ENCODE data around the gene CLDN14. TPM values are rescaled to one million over a fixed set of nuclear protein-coding genes. Genes with fewer than 3 reads are reported as not detected.

Gene CLDN14
- total RNA-seq, 1 experiment from 2014 or later = not detected

DNA sequence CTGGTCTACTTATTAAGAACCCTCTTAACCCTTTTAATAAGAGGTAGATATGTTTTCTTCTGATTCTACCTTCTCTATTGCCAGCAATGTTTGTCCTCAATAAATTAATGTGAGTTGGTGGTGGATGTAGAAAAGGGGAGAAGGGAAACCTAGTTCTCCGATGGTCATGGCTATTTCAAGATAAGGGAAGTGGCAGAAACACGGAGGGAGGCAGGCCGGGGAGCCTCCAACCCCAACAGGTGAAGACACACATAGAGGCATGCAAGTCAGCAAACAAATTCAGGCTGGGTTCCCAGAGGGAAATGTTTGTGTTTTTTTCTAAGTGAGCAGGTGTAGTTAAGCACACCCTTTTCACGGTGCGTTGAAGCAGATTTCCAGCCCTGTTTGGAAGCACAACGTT lies 31.0 kb upstream of the CLDN14 start:
- CTCF ChIA-PET = no interaction called here
- Mint-ChIP-seq H3K36me3 (ENCODE audit: insufficient read depth, unreplicated experiment) (no peaks in the 10 kb centered on the region), H3K27ac (ENCODE audit: low read depth, unreplicated experiment) (no peak overlapping the region), H3K4me3 (ENCODE audit: unreplicated experiment) (no peak overlapping the region), H3K4me1 (ENCODE audit: insufficient read depth, unreplicated experiment) (no peaks in the 10 kb centered on the region), H3K9me3 (ENCODE audit: unreplicated experiment) (no peaks in the 10 kb centered on the region), H3K27me3 (ENCODE audit: insufficient read depth, unreplicated experiment) (no peaks in the 10 kb centered on the region)
- TF ChIP-seq, protein P1, sequence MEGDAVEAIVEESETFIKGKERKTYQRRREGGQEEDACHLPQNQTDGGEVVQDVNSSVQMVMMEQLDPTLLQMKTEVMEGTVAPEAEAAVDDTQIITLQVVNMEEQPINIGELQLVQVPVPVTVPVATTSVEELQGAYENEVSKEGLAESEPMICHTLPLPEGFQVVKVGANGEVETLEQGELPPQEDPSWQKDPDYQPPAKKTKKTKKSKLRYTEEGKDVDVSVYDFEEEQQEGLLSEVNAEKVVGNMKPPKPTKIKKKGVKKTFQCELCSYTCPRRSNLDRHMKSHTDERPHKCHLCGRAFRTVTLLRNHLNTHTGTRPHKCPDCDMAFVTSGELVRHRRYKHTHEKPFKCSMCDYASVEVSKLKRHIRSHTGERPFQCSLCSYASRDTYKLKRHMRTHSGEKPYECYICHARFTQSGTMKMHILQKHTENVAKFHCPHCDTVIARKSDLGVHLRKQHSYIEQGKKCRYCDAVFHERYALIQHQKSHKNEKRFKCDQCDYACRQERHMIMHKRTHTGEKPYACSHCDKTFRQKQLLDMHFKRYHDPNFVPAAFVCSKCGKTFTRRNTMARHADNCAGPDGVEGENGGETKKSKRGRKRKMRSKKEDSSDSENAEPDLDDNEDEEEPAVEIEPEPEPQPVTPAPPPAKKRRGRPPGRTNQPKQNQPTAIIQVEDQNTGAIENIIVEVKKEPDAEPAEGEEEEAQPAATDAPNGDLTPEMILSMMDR (IDR thresholded peaks at IDR 0.05; ENCODE audit: unreplicated experiment) = no peak
- no TSS peak for BruUV-seq (replicated peaks)
- intact Hi-C loops (cut with micrococcal nuclease) = no loop called here
- POLR2A ChIA-PET = no interaction called here
- DNase-seq (ENCODE audit: unreplicated experiment) = no peak

DNA sequence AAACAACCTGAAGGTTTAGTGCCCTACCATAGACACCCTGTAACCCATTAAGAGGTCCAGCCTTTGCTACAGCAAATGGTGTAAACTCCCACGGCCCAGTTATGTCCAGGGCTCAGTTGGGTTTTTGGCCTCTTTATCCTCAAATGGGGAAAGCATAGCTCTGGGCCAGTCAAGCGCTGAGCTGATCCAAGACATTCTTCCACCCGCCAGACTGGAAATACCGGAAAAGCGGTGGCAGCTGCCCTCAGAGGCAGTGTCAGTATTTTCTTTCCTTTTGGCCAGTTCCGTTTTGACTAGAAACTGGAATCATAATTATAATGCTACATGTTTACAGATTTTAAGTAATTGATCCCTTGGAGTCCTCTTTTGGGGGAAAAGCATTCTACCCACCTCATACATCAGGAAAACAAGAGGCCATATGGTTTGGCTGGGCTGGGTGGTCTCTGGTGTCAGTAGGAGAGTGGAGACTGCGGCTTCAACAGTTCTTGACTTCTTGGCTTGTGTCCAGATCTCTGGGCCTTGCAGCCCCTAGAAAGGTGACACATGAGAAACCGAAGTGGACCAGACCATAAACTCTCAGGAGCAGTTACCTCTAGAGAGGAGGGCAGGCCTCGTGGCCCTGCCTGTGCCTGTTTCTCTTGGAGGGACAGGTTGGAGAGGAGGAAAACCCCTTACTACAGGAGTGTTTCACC lies 30.2 kb upstream of the CLDN14 start:
- no TSS peak for BruUV-seq (replicated peaks)
- intact Hi-C loops (cut with micrococcal nuclease) = loop anchor here (10.0 kb wide), 1 partner anchor 365 kb away; no protein-coding TSS in a partner anchor
- no peaks in the 10 kb centered on the region for H3K27me3 Mint-ChIP-seq (ENCODE audit: insufficient read depth, unreplicated experiment)
- no peak overlapping the region for H3K27ac Mint-ChIP-seq (ENCODE audit: low read depth, unreplicated experiment)
- no peaks in the 10 kb centered on the region for H3K36me3 Mint-ChIP-seq (ENCODE audit: insufficient read depth, unreplicated experiment)
- no peaks in the 10 kb centered on the region for H3K4me1 Mint-ChIP-seq (ENCODE audit: insufficient read depth, unreplicated experiment)
- no peaks in the 10 kb centered on the region for H3K9me3 Mint-ChIP-seq (ENCODE audit: unreplicated experiment)
- CTCF ChIA-PET = no interaction called here
- DNase-seq (ENCODE audit: unreplicated experiment) = no peak
- H3K4me3 Mint-ChIP-seq (ENCODE audit: unreplicated experiment) = no peak overlapping the region
- POLR2A ChIA-PET = interaction anchor here (0.7 kb wide), 1 partner anchor 43 kb away, joined by 3 read pairs; no protein-coding TSS in a partner anchor
- TF ChIP-seq, protein P1 (IDR thresholded peaks at IDR 0.05; ENCODE audit: unreplicated experiment) = no peak

DNA sequence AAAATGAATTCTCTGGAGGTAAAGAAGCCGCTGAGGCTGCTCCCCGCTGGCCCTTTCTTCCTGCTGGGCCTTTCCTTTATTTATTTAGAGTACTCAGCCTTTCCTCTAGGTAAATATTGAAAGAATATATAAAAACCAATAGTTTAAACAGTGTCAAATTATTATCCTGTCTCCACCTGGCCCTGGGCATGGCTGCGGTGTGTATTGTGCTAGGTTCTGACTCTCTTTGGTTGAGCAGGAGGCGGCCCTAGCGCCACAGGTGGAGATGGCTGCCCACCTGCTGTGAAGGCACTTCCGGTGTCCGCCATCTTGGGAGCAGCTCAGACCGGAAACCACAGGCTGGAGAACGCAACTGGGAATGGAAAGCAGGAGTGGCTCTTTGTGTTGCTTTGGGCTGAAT lies 29.0 kb upstream of the CLDN14 start:
- CTCF ChIA-PET = interaction anchor here (2.5 kb wide), 1 partner anchor 418 kb away, joined by 9 read pairs; no protein-coding TSS in a partner anchor
- TF ChIP-seq, protein P1 (IDR thresholded peaks at IDR 0.05; ENCODE audit: unreplicated experiment) = no peak
- POLR2A ChIA-PET = no interaction called here
- H3K36me3 Mint-ChIP-seq (ENCODE audit: insufficient read depth, unreplicated experiment) = no peaks in the 10 kb centered on the region
- H3K27ac Mint-ChIP-seq (ENCODE audit: low read depth, unreplicated experiment) = no peak overlapping the region
- no peaks in the 10 kb centered on the region for H3K27me3 Mint-ChIP-seq (ENCODE audit: insufficient read depth, unreplicated experiment)
- H3K4me3 Mint-ChIP-seq (ENCODE audit: unreplicated experiment) = no peak overlapping the region
- no peaks in the 10 kb centered on the region for H3K9me3 Mint-ChIP-seq (ENCODE audit: unreplicated experiment)
- BruUV-seq (replicated peaks) = no TSS peak
- no peaks in the 10 kb centered on the region for H3K4me1 Mint-ChIP-seq (ENCODE audit: insufficient read depth, unreplicated experiment)
- intact Hi-C loops (cut with micrococcal nuclease) = loop anchor here (10.0 kb wide), 1 partner anchor 364 kb away; no protein-coding TSS in a partner anchor
- no peak for DNase-seq (ENCODE audit: unreplicated experiment)

- CTCF ChIA-PET = interaction anchor here (2.1 to 2.5 kb wide), 2 partner anchors 408 to 420 kb away, joined by 7 to 9 read pairs; no protein-coding TSS in a partner anchor
- Mint-ChIP-seq H3K9me3 (ENCODE audit: unreplicated experiment) (no peaks in the 10 kb centered on the region), H3K27me3 (ENCODE audit: insufficient read depth, unreplicated experiment) (no peaks in the 10 kb centered on the region), H3K4me1 (ENCODE audit: insufficient read depth, unreplicated experiment) (no peaks in the 10 kb centered on the region), H3K4me3 (ENCODE audit: unreplicated experiment) (no peak overlapping the region), H3K36me3 (ENCODE audit: insufficient read depth, unreplicated experiment) (no peaks in the 10 kb centered on the region), H3K27ac (ENCODE audit: low read depth, unreplicated experiment) (no peak overlapping the region)
- intact Hi-C loops (cut with micrococcal nuclease) = loop anchor here (10.0 kb wide), 1 partner anchor 363 kb away; no protein-coding TSS in a partner anchor
- TF ChIP-seq, protein P1 (IDR thresholded peaks at IDR 0.05; ENCODE audit: unreplicated experiment) = no peak
- BruUV-seq (replicated peaks) = no TSS peak
- DNase-seq (ENCODE audit: unreplicated experiment) = no peak
- POLR2A ChIA-PET = interaction anchor here (0.5 to 0.6 kb wide), 2 partner anchors 44 to 233 kb away, joined by 3 to 4 read pairs; no protein-coding TSS in a partner anchor
These were observed 27.6 kb upstream of the CLDN14 start for GRCh38 chr21:36507397-36508018.
